HG02884 (cell line): ENCODE measurements around the gene UIMC1.

Source experiments
- ATAC-seq: cut with Tn5 transposase; IDR thresholded peaks from one replicate; pipeline ENCODE4 v1.9.1; 2021; ENCODE audit warnings: mild to moderate bottlenecking, moderate library complexity; ENCODE audit not compliant: unreplicated experiment

Gene UIMC1

GRCh38 chr5:176906126-176906525 is 100.5 kb downstream of the UIMC1 start:
- ATAC-seq: no peak

- no peak for ATAC-seq
These were observed 102.3 kb downstream of the UIMC1 start for GRCh38 chr5:176904276-176904675.

GRCh38 chr5:176902911-176903664 is 103.5 kb downstream of the UIMC1 start:
- no peak for ATAC-seq

- no peak for ATAC-seq
These were observed 104.3 kb downstream of the UIMC1 start for GRCh38 chr5:176902102-176902814.

- ATAC-seq: peak; percentile 70
These were observed 105.1 kb downstream of the UIMC1 start for GRCh38 chr5:176901260-176902101.

- ATAC-seq: no peak
These were observed 105.8 kb downstream of the UIMC1 start for GRCh38 chr5:176900780-176901204.

GRCh38 chr5:176899946-176900779 is 106.4 kb downstream of the UIMC1 start:
- ATAC-seq: no peak

- no peak for ATAC-seq
These were observed 107.2 kb downstream of the UIMC1 start, which contains the start of gene HK3 for GRCh38 chr5:176899296-176899891. TSS of gene HK3 (minus strand) at chr5:176899346. CDS start at chr5:176896159, 3,187 bp downstream.

- ATAC-seq: no peak
These were observed 109.3 kb downstream of the UIMC1 start for GRCh38 chr5:176897263-176897662.

- ATAC-seq: no peak
These were observed 110.7 kb downstream of the UIMC1 start for GRCh38 chr5:176895831-176896230.

GRCh38 chr5:176894298-176894697 is 112.3 kb downstream of the UIMC1 start:
- no peak for ATAC-seq

GRCh38 chr5:176892663-176893062 is 113.9 kb downstream of the UIMC1 start:
- no peak for ATAC-seq

- no peak for ATAC-seq
These were observed 115.1 kb downstream of the UIMC1 start for GRCh38 chr5:176891331-176891958.

- ATAC-seq: no peak
These were observed 115.9 kb downstream of the UIMC1 start for GRCh38 chr5:176890455-176891330.

GRCh38 chr5:176889321-176890280 is 117.0 kb downstream of the UIMC1 start:
- no peak for ATAC-seq

GRCh38 chr5:176888865-176889165 is 117.8 kb downstream of the UIMC1 start:
- ATAC-seq: no peak

GRCh38 chr5:176888016-176888864 is 118.3 kb downstream of the UIMC1 start:
- ATAC-seq: no peak
